ENCODE measurements around the gene XRCC1. TPM values are rescaled to one million over a fixed set of nuclear protein-coding genes. Genes with fewer than 3 reads are reported as not detected.

Gene XRCC1
- total RNA-seq, 1 donor from 2014 or later, result 14.6 TPM

DNA sequence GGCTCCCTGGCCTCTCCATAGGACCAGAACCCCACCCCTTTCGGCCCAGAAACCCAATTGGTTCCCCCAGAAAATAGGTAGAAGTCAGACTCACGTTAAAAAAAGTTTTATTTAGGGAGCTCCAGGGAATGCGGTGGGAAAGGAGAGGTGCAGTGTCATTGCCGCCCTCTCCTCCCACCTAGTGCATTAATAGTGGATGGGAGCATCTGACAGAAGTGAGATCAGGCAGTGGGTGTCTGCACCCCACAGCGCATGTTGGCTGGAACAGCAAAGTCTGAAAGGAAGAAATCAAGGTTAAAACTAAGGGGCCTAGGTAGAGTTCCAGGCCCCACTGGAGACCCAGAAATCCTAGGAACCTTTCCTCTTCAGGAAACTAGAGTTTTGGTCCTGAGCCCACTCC is 68.7 kb downstream of the XRCC1 start:
- H3K36me3 Mint-ChIP-seq (ENCODE audit: low read depth, unreplicated experiment), result peaks cover 29% of the 10 kb centered on the region
- no peaks in the 10 kb centered on the region for H3K79me2 ChIP-seq (ENCODE audit: insufficient read depth, low read length)
- no peak overlapping the region for H3K9ac ChIP-seq (ENCODE audit: low read length)
- peaks cover 8% of the 10 kb centered on the region for H3K36me3 ChIP-seq (ENCODE audit: insufficient read depth, low read length)
- H3K9me3 Mint-ChIP-seq (ENCODE audit: unreplicated experiment), result no peaks in the 10 kb centered on the region
- peaks cover 5% of the 10 kb centered on the region for H3K4me1 ChIP-seq (ENCODE audit: insufficient read depth, low read length)
- peaks cover 3% of the 10 kb centered on the region for H4K20me1 ChIP-seq (ENCODE audit: insufficient read depth, low read length)
- no peak overlapping the region for H3K4me3 Mint-ChIP-seq (ENCODE audit: unreplicated experiment)
- H3K4me2 ChIP-seq (ENCODE audit: low read length), result no peak overlapping the region
- DNase-seq (ENCODE audit: low read depth), result no peak
- H3K9me3 ChIP-seq (ENCODE audit: insufficient read depth, low read depth, low read length), result no peaks in the 10 kb centered on the region
- H3K27ac Mint-ChIP-seq (ENCODE audit: unreplicated experiment), result no peak overlapping the region
- no peak overlapping the region for H2AFZ ChIP-seq (ENCODE audit: low read depth, low read length)
- peaks cover 5% of the 10 kb centered on the region for H3K4me1 Mint-ChIP-seq (ENCODE audit: low read depth, unreplicated experiment)
- peaks cover 10% of the 10 kb centered on the region for H3K27me3 Mint-ChIP-seq (ENCODE audit: low read depth, unreplicated experiment)
- no peak for TF ChIP-seq EZH2 (IDR thresholded peaks at IDR 0.05; ENCODE audit: insufficient read depth, low read length)
- TF ChIP-seq, protein P1, sequence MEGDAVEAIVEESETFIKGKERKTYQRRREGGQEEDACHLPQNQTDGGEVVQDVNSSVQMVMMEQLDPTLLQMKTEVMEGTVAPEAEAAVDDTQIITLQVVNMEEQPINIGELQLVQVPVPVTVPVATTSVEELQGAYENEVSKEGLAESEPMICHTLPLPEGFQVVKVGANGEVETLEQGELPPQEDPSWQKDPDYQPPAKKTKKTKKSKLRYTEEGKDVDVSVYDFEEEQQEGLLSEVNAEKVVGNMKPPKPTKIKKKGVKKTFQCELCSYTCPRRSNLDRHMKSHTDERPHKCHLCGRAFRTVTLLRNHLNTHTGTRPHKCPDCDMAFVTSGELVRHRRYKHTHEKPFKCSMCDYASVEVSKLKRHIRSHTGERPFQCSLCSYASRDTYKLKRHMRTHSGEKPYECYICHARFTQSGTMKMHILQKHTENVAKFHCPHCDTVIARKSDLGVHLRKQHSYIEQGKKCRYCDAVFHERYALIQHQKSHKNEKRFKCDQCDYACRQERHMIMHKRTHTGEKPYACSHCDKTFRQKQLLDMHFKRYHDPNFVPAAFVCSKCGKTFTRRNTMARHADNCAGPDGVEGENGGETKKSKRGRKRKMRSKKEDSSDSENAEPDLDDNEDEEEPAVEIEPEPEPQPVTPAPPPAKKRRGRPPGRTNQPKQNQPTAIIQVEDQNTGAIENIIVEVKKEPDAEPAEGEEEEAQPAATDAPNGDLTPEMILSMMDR (IDR thresholded peaks at IDR 0.05; ENCODE audit: insufficient read depth, low read depth, low read length), result no peak
- no peak overlapping the region for H3K4me3 ChIP-seq (ENCODE audit: insufficient read depth, low read depth, low read length)
- H3K27ac ChIP-seq (ENCODE audit: low read depth, low read length), result no peak overlapping the region
- no peaks in the 10 kb centered on the region for H3K27me3 ChIP-seq (ENCODE audit: insufficient read depth, low read length)
- FAIRE-seq, result no peak

DNA sequence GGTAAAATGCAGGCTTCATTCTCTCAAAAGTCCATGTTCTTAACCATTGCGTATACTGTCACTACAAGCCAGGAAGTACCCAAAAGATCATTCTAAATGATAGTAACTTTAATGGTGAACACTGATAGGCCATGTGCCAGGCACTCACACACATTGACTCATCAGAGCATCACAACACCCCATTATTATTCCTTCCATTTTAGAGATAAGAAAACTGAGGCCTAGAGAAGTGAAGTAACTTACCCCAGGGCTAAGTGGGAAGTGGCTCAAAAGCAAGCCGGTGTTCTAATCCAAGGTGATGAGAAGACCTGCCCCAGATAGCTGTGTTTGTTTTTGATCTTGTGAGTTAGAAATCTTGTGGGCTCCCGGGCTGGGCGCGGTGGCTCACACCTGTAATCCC is 69.4 kb downstream of the XRCC1 start:
- Histone ChIP-seq H3K27me3 (ENCODE audit: insufficient read depth, low read length) (no peaks in the 10 kb centered on the region), H2AFZ (ENCODE audit: low read depth, low read length) (no peak overlapping the region), H3K4me2 (ENCODE audit: low read length) (no peak overlapping the region), H3K79me2 (ENCODE audit: insufficient read depth, low read length) (no peaks in the 10 kb centered on the region), H3K9ac (ENCODE audit: low read length) (no peak overlapping the region), H3K36me3 (ENCODE audit: insufficient read depth, low read length) (peaks cover 6% of the 10 kb centered on the region), H4K20me1 (ENCODE audit: insufficient read depth, low read length) (peaks cover 3% of the 10 kb centered on the region), H3K9me3 (ENCODE audit: insufficient read depth, low read depth, low read length) (no peaks in the 10 kb centered on the region), H3K27ac (ENCODE audit: low read depth, low read length) (no peak overlapping the region), H3K4me1 (ENCODE audit: insufficient read depth, low read length) (peaks cover 5% of the 10 kb centered on the region), H3K4me3 (ENCODE audit: insufficient read depth, low read depth, low read length) (no peak overlapping the region)
- peaks cover 5% of the 10 kb centered on the region for H3K4me1 Mint-ChIP-seq (ENCODE audit: low read depth, unreplicated experiment)
- FAIRE-seq (no peak), DNase-seq (ENCODE audit: low read depth) (no peak)
- no peak overlapping the region for H3K4me3 Mint-ChIP-seq (ENCODE audit: unreplicated experiment)
- H3K36me3 Mint-ChIP-seq (ENCODE audit: low read depth, unreplicated experiment), result peaks cover 28% of the 10 kb centered on the region
- no peaks in the 10 kb centered on the region for H3K9me3 Mint-ChIP-seq (ENCODE audit: unreplicated experiment)
- H3K27me3 Mint-ChIP-seq (ENCODE audit: low read depth, unreplicated experiment), result peaks cover 10% of the 10 kb centered on the region
- no peak for TF ChIP-seq EZH2 (IDR thresholded peaks at IDR 0.05; ENCODE audit: insufficient read depth, low read length)
- no peak overlapping the region for H3K27ac Mint-ChIP-seq (ENCODE audit: unreplicated experiment)

DNA sequence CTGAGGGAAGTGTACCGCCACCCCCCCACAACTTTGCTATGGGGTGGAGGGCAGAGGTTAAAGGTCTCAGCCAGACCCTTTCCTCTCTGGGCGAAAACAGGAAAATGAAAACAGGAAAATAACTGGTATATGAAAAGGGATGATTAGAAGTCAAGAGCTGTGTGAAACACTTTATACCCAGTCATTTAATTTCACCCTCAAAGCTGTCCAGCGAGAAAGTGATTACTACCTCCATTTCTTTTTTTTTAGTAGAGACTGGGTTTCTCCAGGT is 70.2 kb downstream of the XRCC1 start:
- Histone ChIP-seq H3K4me1 (ENCODE audit: insufficient read depth, low read length) (peaks cover 5% of the 10 kb centered on the region), H4K20me1 (ENCODE audit: insufficient read depth, low read length) (peaks cover 3% of the 10 kb centered on the region), H3K9me3 (ENCODE audit: insufficient read depth, low read depth, low read length) (no peaks in the 10 kb centered on the region), H3K27me3 (ENCODE audit: insufficient read depth, low read length) (no peaks in the 10 kb centered on the region), H3K36me3 (ENCODE audit: insufficient read depth, low read length) (peaks cover 3% of the 10 kb centered on the region), H3K4me3 (ENCODE audit: insufficient read depth, low read depth, low read length) (no peak overlapping the region), H3K79me2 (ENCODE audit: insufficient read depth, low read length) (no peaks in the 10 kb centered on the region), H3K27ac (ENCODE audit: low read depth, low read length) (no peak overlapping the region), H3K4me2 (ENCODE audit: low read length) (peak overlapping the region; percentile 96), H3K9ac (ENCODE audit: low read length) (no peak overlapping the region), H2AFZ (ENCODE audit: low read depth, low read length) (no peak overlapping the region)
- DNase-seq (ENCODE audit: low read depth), result no peak
- no peaks in the 10 kb centered on the region for H3K9me3 Mint-ChIP-seq (ENCODE audit: unreplicated experiment)
- peaks cover 28% of the 10 kb centered on the region for H3K36me3 Mint-ChIP-seq (ENCODE audit: low read depth, unreplicated experiment)
- peak overlapping the region; percentile 57 for H3K4me3 Mint-ChIP-seq (ENCODE audit: unreplicated experiment)
- peaks cover 5% of the 10 kb centered on the region for H3K4me1 Mint-ChIP-seq (ENCODE audit: low read depth, unreplicated experiment)
- FAIRE-seq, result no peak
- peak overlapping the region; percentile 18 for H3K27ac Mint-ChIP-seq (ENCODE audit: unreplicated experiment)
- TF ChIP-seq, protein P1 (IDR thresholded peaks at IDR 0.05; ENCODE audit: insufficient read depth, low read depth, low read length), result no peak
- TF ChIP-seq EZH2 (IDR thresholded peaks at IDR 0.05; ENCODE audit: insufficient read depth, low read length), result no peak
- peaks cover 12% of the 10 kb centered on the region for H3K27me3 Mint-ChIP-seq (ENCODE audit: low read depth, unreplicated experiment)
